Activated CD4-positive, alpha-beta memory T cell treated with anti-CD3 and anti-CD28 coated beads for 36 hours (primary cell): ENCODE data around the gene CLK2. TPM values are rescaled to one million over a fixed set of nuclear protein-coding genes. Genes with fewer than 3 reads are reported as not detected.
"Not testable (repeated sequence)": the region's sequence is repeated elsewhere in the genome, so short reads cannot be mapped to it uniquely, and the experiment has no call there.

Experiments used
- CTCF ChIA-PET: fragments of 350-600 bp; sonication (Branson Sonifier 250); formaldehyde crosslinking; loops from one replicate; lab custom pipeline; 2021; ENCODE audit warnings: antibody characterized with exemption, inconsistent platforms; lab: Charles Lee
- POLR2A ChIA-PET: fragments of 350-600 bp; sonication (Branson Sonifier 250); formaldehyde crosslinking; loops from one replicate; lab custom pipeline; 2021; ENCODE audit warnings: antibody characterized with exemption; lab: Charles Lee
- DNase-seq: peaks from one replicate; pipeline ENCODE4 v3.0.0-alpha.2; 2020
- H3K27ac Mint-ChIP-seq: one replicate; pipeline ENCODE4 v1.8.0; 2021; ENCODE audit warnings: mixed read lengths
- H3K27me3 Mint-ChIP-seq: one replicate; pipeline ENCODE4 v1.8.0; 2021; ENCODE audit warnings: mixed read lengths
- H3K36me3 Mint-ChIP-seq: one replicate; pipeline ENCODE4 v1.8.0; 2021; ENCODE audit warnings: mixed read lengths
- H3K4me1 Mint-ChIP-seq: one replicate; pipeline ENCODE4 v1.8.0; 2021; ENCODE audit warnings: low read depth, mixed read lengths
- H3K4me3 Mint-ChIP-seq: one replicate; pipeline ENCODE4 v1.8.0; 2021; ENCODE audit warnings: mild to moderate bottlenecking, mixed read lengths
- H3K9me3 Mint-ChIP-seq: one replicate; pipeline ENCODE4 v1.8.0; 2021; ENCODE audit warnings: mixed read lengths
- intact Hi-C: fragments of 100-400 bp; cut with micrococcal nuclease; formaldehyde crosslinking; loops from one replicate; pipeline ENCODE4 v1.15.1; 2023
- total RNA-seq, 2 experiments: library from RNA; stranded (reverse); gene quantifications; one replicate each; pipeline ENCODE4 v1.2.3, GENCODE V29; 2021

CLK2 gene
- total RNA-seq, 2 experiments from 2014 or later = 62.0 to 68.1 TPM

DNA sequence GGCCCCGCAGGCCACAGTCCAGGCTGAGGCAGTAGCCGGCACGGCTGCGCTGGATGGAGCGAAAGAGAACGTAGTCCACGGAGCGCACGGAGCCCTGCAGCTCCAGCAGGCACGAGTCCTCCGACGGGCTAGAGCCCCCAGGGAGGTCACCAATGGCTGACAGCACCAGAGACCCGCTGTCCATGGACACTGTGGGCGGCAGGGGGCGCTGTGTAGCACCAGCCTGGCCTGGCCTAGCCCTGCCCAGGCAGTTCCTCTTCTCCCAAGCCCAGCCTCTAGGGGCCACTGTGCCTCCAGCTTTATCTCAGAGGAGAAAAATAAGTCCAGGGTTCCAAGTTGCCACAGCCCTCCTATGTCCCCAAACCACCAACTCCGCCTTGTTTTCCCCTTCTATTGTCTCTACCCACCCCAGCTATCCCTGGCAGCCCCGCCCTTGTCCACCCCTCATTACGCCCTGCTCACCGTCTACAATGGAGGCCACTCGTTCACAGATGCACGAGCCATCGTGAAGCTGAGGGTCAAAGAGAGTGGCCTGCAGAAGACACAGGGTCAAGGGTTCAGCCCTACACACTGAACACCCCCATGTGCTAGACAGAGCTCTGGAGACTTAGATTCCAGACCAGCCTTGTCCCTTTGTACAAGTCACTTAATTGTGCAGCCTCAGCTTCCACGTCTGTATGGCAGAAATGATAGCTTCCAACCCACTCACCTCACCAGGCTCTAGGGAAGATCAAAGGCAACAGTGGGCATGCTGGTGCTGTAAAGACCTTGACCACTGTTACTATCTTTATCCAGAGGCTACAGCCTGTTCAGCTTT lies 22.5 kb downstream of the CLK2 start:
- H3K27ac Mint-ChIP-seq = peak overlapping the region; percentile 31

DNA sequence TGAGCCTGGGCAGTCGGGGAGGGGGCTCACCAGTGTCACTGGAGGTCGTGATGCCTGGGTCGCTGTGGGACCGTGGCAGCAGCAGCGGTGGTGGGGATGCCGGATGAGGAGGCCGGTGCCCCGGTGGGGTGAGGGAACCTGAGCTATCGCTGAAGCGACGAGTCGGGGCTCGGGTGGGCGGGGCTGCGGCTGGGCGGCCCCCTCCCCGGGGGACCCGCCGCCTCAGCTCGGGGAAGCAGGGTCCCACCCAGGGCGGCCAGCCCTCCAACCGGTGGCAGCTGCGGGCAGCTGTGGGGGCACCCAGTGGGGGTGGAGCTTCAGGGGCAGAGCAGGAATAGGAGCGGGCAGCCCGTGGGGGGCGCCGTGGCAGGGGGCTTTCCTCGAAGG lies 23.1 kb downstream of the CLK2 start:
- Mint-ChIP-seq H3K36me3 (no peaks in the 10 kb centered on the region), H3K27me3 (no peaks in the 10 kb centered on the region), H3K4me3 (peak overlapping the region; percentile 57), H3K27ac (no peak overlapping the region), H3K9me3 (no peaks in the 10 kb centered on the region), H3K4me1 (peaks cover 31% of the 10 kb centered on the region)
- ChIA-PET POLR2A (interaction anchor here (1.2 to 2.4 kb wide), 8 partner anchors 8 to 73 kb away, joined by 3 to 9 read pairs (median 4); partner anchors contain the start of genes CLK2, MTX1 and THBS3), CTCF (interaction anchor here (0.8 to 9.7 kb wide), 42 partner anchors 9 to 579 kb away, joined by 3 to 188 read pairs (median 6); partner anchors contain the start of genes CLK2, FDPS, KRTCAP2 and MTX1)
- intact Hi-C loops = loop anchor here (1.0 to 2.0 kb wide), 4 partner anchors 23 to 343 kb away; partner anchors contain the start of genes CLK2 and FDPS
- no peak for DNase-seq

More for the DNA sequence above, 22.5 kb downstream of the CLK2 start:
- Mint-ChIP-seq H3K4me1 (peaks cover 33% of the 10 kb centered on the region), H3K36me3 (no peaks in the 10 kb centered on the region), H3K9me3 (no peaks in the 10 kb centered on the region), H3K4me3 (peak overlapping the region; percentile 39), H3K27me3 (no peaks in the 10 kb centered on the region)
- ChIA-PET CTCF (interaction anchor here (0.7 to 9.7 kb wide), 54 partner anchors 9 to 578 kb away, joined by 3 to 188 read pairs (median 6); partner anchors contain the start of genes ASH1L, CLK2, FDPS and KRTCAP2), POLR2A (interaction anchor here (0.8 to 2.4 kb wide), 12 partner anchors 9 to 359 kb away, joined by 3 to 9 read pairs (median 4); partner anchors contain the start of genes CLK2, FDPS, MTX1 and SCAMP3)
- peak; percentile 97 for DNase-seq
- intact Hi-C loops = loop anchor here (1.0 to 2.0 kb wide), 4 partner anchors 22 to 342 kb away; partner anchors contain the start of genes CLK2 and FDPS

DNA sequence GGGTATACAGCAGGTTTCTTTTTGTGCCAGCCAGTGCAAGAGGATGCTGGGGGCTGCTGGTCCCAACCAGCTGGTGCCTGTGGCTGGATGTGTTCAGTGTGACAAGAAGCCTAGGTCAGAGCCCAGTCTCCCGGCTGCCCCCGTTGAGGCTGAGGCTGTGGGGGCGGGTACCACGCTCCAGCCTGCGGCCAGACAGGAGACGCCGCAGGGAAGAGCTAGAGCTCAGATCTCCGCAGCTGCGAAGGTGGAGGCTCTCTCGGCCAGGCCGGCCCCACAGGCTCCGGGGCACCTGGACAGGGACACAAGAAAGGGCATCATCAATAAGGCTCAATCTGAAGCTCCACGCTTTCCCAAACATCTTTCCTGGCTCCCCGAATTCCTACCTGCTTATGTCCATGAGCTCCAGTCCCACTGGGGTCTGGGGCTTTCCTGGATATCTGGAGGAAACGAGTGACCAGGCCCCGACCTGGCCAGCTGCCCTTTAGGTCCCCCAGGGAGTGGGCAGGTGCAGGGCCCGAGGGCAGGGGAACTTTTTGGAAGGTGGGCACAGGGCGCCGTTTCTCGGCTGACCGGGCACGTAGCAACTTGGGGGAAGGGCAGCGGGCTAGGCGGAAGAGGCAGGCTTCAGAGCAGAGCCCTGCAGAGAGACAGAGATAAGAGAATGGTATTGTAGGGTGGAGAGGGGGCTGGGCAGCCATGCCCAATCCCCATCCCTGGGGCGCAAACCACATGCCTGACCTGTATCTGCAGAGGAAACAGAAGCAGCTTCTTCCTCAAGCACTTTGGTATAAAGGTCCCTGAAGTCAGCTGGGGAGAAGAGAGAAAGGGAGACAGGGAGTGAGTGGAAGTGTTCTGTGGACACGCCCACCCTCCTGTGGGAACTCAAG lies 25.4 kb downstream of the CLK2 start:
- intact Hi-C loops = no loop called here
- POLR2A ChIA-PET = no interaction called here
- H3K27ac Mint-ChIP-seq = no peak overlapping the region
- H3K4me3 Mint-ChIP-seq = no peak overlapping the region
- H3K9me3 Mint-ChIP-seq = peaks cover 2% of the 10 kb centered on the region
- CTCF ChIA-PET = interaction anchor here (0.7 to 9.7 kb wide), 3 partner anchors 11 to 75 kb away, joined by 4 to 188 read pairs (median 52); partner anchors contain the start of genes MTX1, RUSC1 and THBS3
- H3K4me1 Mint-ChIP-seq = peaks cover 29% of the 10 kb centered on the region
- no peak for DNase-seq
- peaks cover 2% of the 10 kb centered on the region for H3K27me3 Mint-ChIP-seq
- peaks cover 2% of the 10 kb centered on the region for H3K36me3 Mint-ChIP-seq

DNA sequence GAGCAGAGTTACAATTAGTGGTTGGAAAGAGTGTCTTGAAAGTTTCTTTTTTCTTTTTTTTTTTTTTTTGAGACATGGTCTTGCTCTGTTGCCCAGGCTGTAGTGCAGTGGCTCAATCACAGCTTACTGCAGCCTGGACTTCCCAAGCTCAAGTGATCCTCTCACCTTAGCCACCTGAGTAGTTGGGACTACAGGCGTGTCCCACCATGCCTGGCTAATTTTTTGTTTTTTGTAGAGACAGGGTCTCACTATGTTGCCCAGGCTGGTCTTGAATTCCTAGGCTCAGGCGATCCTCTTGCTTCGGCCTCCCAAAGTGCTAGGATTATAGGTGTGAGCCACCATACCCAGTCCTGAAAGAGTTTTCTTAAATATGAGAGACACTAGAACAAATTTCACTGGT lies 26.5 kb downstream of the CLK2 start:
- DNase-seq, H3K4me3 Mint-ChIP-seq, H3K27ac Mint-ChIP-seq, H3K36me3 Mint-ChIP-seq, H3K27me3 Mint-ChIP-seq, H3K9me3 Mint-ChIP-seq, intact Hi-C loops, POLR2A ChIA-PET: not testable (repeated sequence)
- CTCF ChIA-PET = interaction anchor here (7.8 to 9.7 kb wide), 2 partner anchors 40 to 76 kb away, joined by 52 to 188 read pairs; partner anchors contain the start of genes MTX1, RUSC1 and THBS3
- peaks cover 38% of the 10 kb centered on the region for H3K4me1 Mint-ChIP-seq

DNA sequence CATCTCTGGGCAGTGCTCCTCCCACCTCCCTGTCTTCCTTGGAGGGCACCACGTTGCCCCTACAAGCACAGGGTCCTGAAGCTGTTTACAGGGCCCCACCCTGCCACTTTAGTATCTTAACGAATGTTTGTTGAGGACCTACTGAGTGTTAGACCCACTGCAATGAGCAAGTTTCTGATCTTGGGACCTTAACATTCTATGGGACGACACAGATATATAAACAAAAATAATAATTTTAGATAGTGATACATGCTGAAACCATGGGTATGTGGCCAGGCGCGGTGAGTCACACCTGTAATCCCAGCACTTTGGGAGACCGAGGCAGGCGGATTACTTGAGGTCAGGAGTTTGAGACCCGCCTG lies 28.2 kb downstream of the CLK2 start:
- intact Hi-C loops = no loop called here
- POLR2A ChIA-PET = interaction anchor here (0.6 to 2.1 kb wide), 8 partner anchors 8 to 79 kb away, joined by 3 to 9 read pairs (median 4); partner anchors contain the start of genes CLK2 and ENTREP3
- H3K4me3 Mint-ChIP-seq = peak overlapping the region; percentile 76
- H3K36me3 Mint-ChIP-seq = peaks cover 2% of the 10 kb centered on the region
- no peak for DNase-seq
- CTCF ChIA-PET = interaction anchor here (0.8 to 7.8 kb wide), 8 partner anchors 15 to 347 kb away, joined by 3 to 52 read pairs (median 4); partner anchors contain the start of genes CLK2, MTX1 and THBS3
- peak overlapping the region; percentile 90 for H3K27ac Mint-ChIP-seq
- H3K27me3 Mint-ChIP-seq = peaks cover 2% of the 10 kb centered on the region
- H3K4me1 Mint-ChIP-seq = peaks cover 44% of the 10 kb centered on the region
- H3K9me3 Mint-ChIP-seq = peaks cover 2% of the 10 kb centered on the region

DNA sequence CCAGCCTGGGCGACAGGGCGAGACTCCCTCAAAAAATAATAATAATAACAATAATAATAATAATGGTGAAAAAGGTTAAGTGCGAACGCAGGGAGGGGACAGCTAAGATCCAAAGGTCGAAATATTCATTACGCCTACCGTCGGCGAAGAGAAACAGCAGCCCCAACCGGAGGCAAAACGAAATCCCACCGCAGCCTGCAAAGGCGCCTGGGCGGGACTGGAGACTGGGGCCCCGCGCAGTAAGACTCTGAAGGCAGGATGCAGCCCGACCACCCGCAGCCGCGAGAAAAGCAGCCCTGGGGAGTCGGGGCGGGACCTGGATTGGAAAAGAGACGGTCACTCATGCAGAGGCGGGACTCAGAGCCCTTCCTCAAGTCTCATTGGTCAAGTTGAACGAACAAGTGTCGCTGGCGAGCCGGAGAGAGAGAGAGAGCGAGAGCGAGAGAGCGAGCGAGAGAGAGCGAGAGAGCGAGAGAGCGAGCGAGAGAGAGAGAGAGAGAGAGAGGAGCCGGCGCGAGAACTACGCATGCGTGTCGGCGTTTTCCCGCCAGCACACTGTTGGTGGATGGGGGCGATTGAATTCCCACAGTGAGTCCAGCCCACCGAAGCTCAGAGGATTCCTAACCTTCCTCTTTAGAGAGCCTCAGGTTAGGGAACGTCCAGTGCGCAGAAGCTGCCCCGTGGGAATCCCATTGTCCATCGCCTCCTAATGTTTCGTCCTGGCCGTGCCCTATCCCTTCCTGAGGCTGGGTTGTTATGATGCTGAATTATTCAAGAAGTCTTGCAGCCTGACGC lies 28.7 kb downstream of the CLK2 start:
- Mint-ChIP-seq H3K4me1 (peaks cover 45% of the 10 kb centered on the region), H3K9me3 (peaks cover 2% of the 10 kb centered on the region), H3K4me3 (peak overlapping the region; percentile 76), H3K27ac (peak overlapping the region; percentile 90), H3K36me3 (peaks cover 2% of the 10 kb centered on the region), H3K27me3 (peaks cover 2% of the 10 kb centered on the region)
- ChIA-PET CTCF (interaction anchor here (0.8 to 7.8 kb wide), 12 partner anchors 11 to 348 kb away, joined by 3 to 52 read pairs (median 4); partner anchors contain the start of genes CLK2, ENTREP3, MTX1 and SLC50A1), POLR2A (interaction anchor here (0.6 to 2.1 kb wide), 9 partner anchors 9 to 79 kb away, joined by 3 to 9 read pairs (median 4); partner anchors contain the start of genes CLK2 and ENTREP3)
- intact Hi-C loops = loop anchor here (1.0 to 5.0 kb wide), 8 partner anchors 17 to 107 kb away; partner anchors contain the start of genes FDPS, KRTCAP2, SCAMP3 and SLC50A1
- DNase-seq = peak; percentile 98

DNA sequence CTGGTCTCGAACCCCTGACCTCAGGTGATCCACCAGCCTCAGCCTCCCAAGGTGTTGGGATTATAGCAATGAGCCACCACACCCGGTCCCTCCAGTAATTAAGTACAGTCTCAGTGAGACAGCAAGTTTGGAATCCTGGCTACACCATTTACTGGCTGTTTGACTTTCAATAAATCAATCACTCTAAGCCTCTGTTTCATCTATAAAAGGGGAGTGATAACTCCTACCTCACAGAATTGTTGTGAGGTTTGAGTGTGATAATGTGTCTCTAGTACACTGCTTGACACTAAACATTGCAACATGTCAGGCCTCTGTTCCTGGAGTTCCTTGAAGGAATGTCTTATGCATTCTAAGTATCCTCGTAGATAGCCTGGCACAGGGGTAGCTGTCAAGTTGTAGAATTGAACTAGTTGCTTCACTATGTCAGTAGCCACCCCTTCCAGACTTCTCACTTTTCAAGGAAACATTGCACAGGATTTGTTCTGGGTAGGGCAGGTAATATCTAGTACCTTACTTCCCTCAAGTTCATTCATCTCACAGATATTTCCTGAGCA lies 30.4 kb downstream of the CLK2 start:
- no peak for DNase-seq
- peaks cover 7% of the 10 kb centered on the region for H3K36me3 Mint-ChIP-seq
- intact Hi-C loops = loop anchor here (5.0 kb wide), 3 partner anchors 51 to 106 kb away; partner anchors contain the start of genes KRTCAP2, SLC50A1 and TRIM46
- ChIA-PET CTCF (interaction anchor here (1.5 to 4.6 kb wide), 4 partner anchors 8 to 107 kb away, joined by 4 to 32 read pairs (median 8); partner anchors contain the start of gene SLC50A1), POLR2A (interaction anchor here (1.3 kb wide), 1 partner anchor 7 kb away, joined by 7 read pairs; no protein-coding TSS in a partner anchor)
- H3K4me1 Mint-ChIP-seq = peaks cover 45% of the 10 kb centered on the region
- H3K4me3 Mint-ChIP-seq = peak overlapping the region; percentile 76
- H3K9me3 Mint-ChIP-seq = peaks cover 2% of the 10 kb centered on the region
- H3K27ac Mint-ChIP-seq = peak overlapping the region; percentile 85
- H3K27me3 Mint-ChIP-seq = peaks cover 2% of the 10 kb centered on the region

DNA sequence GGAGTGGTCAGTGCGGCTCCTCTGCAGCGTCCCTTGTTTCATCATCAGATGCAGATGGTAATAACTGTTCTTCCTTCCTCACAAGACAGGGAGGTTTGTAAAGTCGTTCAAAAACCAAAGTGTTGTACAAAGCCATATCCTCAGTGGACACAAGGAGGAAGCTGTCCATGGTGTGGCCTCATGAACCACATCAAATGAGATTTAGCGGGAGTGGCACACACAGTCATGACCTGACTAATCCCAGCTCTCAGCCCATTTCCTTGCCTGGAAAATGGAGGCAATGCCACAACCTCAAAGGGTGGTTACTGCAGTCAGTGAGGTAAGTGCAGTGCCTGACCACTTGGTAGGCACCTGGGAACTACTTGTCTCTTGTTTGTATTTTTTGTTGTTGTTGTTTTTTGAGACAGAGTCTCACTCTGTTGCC lies 31.5 kb downstream of the CLK2 start:
- peak; percentile 45 for DNase-seq
- peak overlapping the region; percentile 82 for H3K27ac Mint-ChIP-seq
- H3K4me3 Mint-ChIP-seq = peak overlapping the region; percentile 10
- peaks cover 45% of the 10 kb centered on the region for H3K4me1 Mint-ChIP-seq
- H3K27me3 Mint-ChIP-seq = peaks cover 2% of the 10 kb centered on the region
- H3K36me3 Mint-ChIP-seq = peaks cover 9% of the 10 kb centered on the region
- H3K9me3 Mint-ChIP-seq = peaks cover 2% of the 10 kb centered on the region
- intact Hi-C loops = loop anchor here (2.0 to 5.0 kb wide), 4 partner anchors 15 to 105 kb away; partner anchors contain the start of genes KRTCAP2, SLC50A1 and TRIM46
- CTCF ChIA-PET = interaction anchor here (1.0 to 4.6 kb wide), 3 partner anchors 9 to 157 kb away, joined by 3 to 32 read pairs (median 4); no protein-coding TSS in a partner anchor
- POLR2A ChIA-PET = interaction anchor here (0.7 to 1.9 kb wide), 5 partner anchors 8 to 67 kb away, joined by 3 to 11 read pairs (median 5); no protein-coding TSS in a partner anchor

DNA sequence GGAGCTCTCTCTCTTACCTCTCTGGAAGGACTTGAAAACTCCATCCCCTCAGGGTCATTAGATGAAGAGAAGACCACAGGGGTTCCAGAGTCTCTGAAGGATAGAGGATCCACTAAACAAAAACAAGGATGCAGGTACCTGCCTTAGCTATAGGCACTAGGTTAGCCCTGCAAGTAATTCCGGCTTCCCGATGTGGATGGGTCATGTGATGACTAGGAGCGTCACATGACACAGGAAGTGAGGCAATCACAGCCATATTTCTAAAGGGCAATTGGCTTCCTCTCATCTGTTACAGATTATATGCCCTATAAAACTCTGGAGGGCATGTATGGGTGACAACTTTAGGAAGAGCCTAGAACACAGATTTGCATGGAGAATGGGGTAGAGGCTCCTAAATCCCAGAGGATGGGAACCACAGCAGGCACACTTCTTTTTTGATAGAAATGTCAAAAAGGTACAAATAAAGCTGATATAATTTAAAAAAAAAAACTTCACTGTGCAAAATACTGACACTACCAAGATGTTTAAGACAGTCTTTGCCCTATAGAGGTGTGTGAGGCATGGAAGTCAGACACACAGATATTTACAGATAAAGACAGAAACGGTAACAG lies 32.1 kb downstream of the CLK2 start:
- peak overlapping the region; percentile 78 for H3K4me3 Mint-ChIP-seq
- H3K27ac Mint-ChIP-seq = peak overlapping the region; percentile 82
- H3K4me1 Mint-ChIP-seq = peaks cover 48% of the 10 kb centered on the region
- intact Hi-C loops = loop anchor here (2.0 to 5.0 kb wide), 4 partner anchors 14 to 104 kb away; partner anchors contain the start of genes KRTCAP2, SLC50A1 and TRIM46
- H3K9me3 Mint-ChIP-seq = peaks cover 2% of the 10 kb centered on the region
- peaks cover 2% of the 10 kb centered on the region for H3K27me3 Mint-ChIP-seq
- ChIA-PET CTCF (interaction anchor here (0.9 to 4.6 kb wide), 4 partner anchors 10 to 156 kb away, joined by 3 to 32 read pairs (median 4); no protein-coding TSS in a partner anchor), POLR2A (interaction anchor here (0.7 to 1.9 kb wide), 5 partner anchors 9 to 66 kb away, joined by 3 to 11 read pairs (median 5); no protein-coding TSS in a partner anchor)
- DNase-seq = peak; percentile 80
- H3K36me3 Mint-ChIP-seq = peaks cover 16% of the 10 kb centered on the region
